ENCODE data around the gene NOTCH2. TPM values are rescaled to one million over a fixed set of nuclear protein-coding genes. Genes with fewer than 3 reads are reported as not detected.

Gene NOTCH2
- total and polyA plus RNA-seq, 2 donors, result 33.9 to 166 TPM

- whole genome bisulfite sequencing, result 54% methylated on average over 4 of the region's 4 CpGs
- DNase-seq (ENCODE audit: extremely low spot score), result peak; percentile 82
- no peak overlapping the region for H3K4me3 ChIP-seq (ENCODE audit: low read depth, low read length)
- H3K4me1 ChIP-seq (ENCODE audit: insufficient read depth), result no peaks in the 10 kb centered on the region
- no peaks in the 10 kb centered on the region for H3K36me3 ChIP-seq (ENCODE audit: insufficient read depth)
- no peak overlapping the region for H3K27ac ChIP-seq (ENCODE audit: low read depth)
Measured at GRCh38 chr1:119873135-119874015, 196.1 kb downstream of the NOTCH2 start.

GRCh38 chr1:119871881-119872280 is 197.6 kb downstream of the NOTCH2 start:
- WGBS, result 88% methylated on average over 4 of the region's 4 CpGs
- H3K4me3 ChIP-seq (ENCODE audit: low read depth, low read length), result no peak overlapping the region
- no peaks in the 10 kb centered on the region for H3K4me1 ChIP-seq (ENCODE audit: insufficient read depth)
- DNase-seq (ENCODE audit: extremely low spot score), result no peak
- H3K27ac ChIP-seq (ENCODE audit: low read depth), result no peak overlapping the region
- H3K36me3 ChIP-seq (ENCODE audit: insufficient read depth), result no peaks in the 10 kb centered on the region

- 66% methylated on average over 20 of the region's 20 CpGs for WGBS
- H3K27ac ChIP-seq (ENCODE audit: low read depth), result no peak overlapping the region
- H3K4me1 ChIP-seq (ENCODE audit: insufficient read depth), result no peaks in the 10 kb centered on the region
- H3K36me3 ChIP-seq (ENCODE audit: insufficient read depth), result no peaks in the 10 kb centered on the region
- DNase-seq (ENCODE audit: extremely low spot score), result peak; percentile 33
- H3K4me3 ChIP-seq (ENCODE audit: low read depth, low read length), result no peak overlapping the region
Measured at GRCh38 chr1:119870917-119871596, 198.4 kb downstream of the NOTCH2 start.

GRCh38 chr1:119869995-119870394 is 199.5 kb downstream of the NOTCH2 start:
- peak; percentile 11 for DNase-seq (ENCODE audit: extremely low spot score)
- Histone ChIP-seq H3K27ac (ENCODE audit: low read depth) (no peak overlapping the region), H3K4me1 (ENCODE audit: insufficient read depth) (no peaks in the 10 kb centered on the region), H3K36me3 (ENCODE audit: insufficient read depth) (no peaks in the 10 kb centered on the region), H3K4me3 (ENCODE audit: low read depth, low read length) (no peak overlapping the region)
- WGBS, result 62% methylated on average over 1 of the region's 1 CpG

GRCh38 chr1:119868176-119868575 is 201.3 kb downstream of the NOTCH2 start:
- no peak for DNase-seq (ENCODE audit: extremely low spot score)
- Histone ChIP-seq H3K36me3 (ENCODE audit: insufficient read depth) (no peaks in the 10 kb centered on the region), H3K4me1 (ENCODE audit: insufficient read depth) (no peaks in the 10 kb centered on the region), H3K27ac (ENCODE audit: low read depth) (no peak overlapping the region), H3K4me3 (ENCODE audit: low read depth, low read length) (no peak overlapping the region)
- WGBS, result 83% methylated on average over 2 of the region's 2 CpGs

- DNase-seq (ENCODE audit: extremely low spot score), result no peak
- 36% methylated on average over 3 of the region's 3 CpGs for WGBS
- Histone ChIP-seq H3K4me1 (ENCODE audit: insufficient read depth) (no peaks in the 10 kb centered on the region), H3K36me3 (ENCODE audit: insufficient read depth) (no peaks in the 10 kb centered on the region), H3K4me3 (ENCODE audit: low read depth, low read length) (no peak overlapping the region), H3K27ac (ENCODE audit: low read depth) (no peak overlapping the region)
Measured at GRCh38 chr1:119866451-119866850, 203.0 kb downstream of the NOTCH2 start.

GRCh38 chr1:119865627-119866026 is 203.8 kb downstream of the NOTCH2 start:
- Histone ChIP-seq H3K4me3 (ENCODE audit: low read depth, low read length) (no peak overlapping the region), H3K4me1 (ENCODE audit: insufficient read depth) (no peaks in the 10 kb centered on the region), H3K36me3 (ENCODE audit: insufficient read depth) (no peaks in the 10 kb centered on the region), H3K27ac (ENCODE audit: low read depth) (no peak overlapping the region)
- no peak for DNase-seq (ENCODE audit: extremely low spot score)
- WGBS, result 32% methylated on average over 4 of the region's 4 CpGs

GRCh38 chr1:119862276-119862675 is 207.2 kb downstream of the NOTCH2 start:
- no peak overlapping the region for H3K4me3 ChIP-seq (ENCODE audit: low read depth, low read length)
- DNase-seq (ENCODE audit: extremely low spot score), result no peak
- no peaks in the 10 kb centered on the region for H3K36me3 ChIP-seq (ENCODE audit: insufficient read depth)
- H3K27ac ChIP-seq (ENCODE audit: low read depth), result no peak overlapping the region
- no peaks in the 10 kb centered on the region for H3K4me1 ChIP-seq (ENCODE audit: insufficient read depth)

Other genes with a start within 250 kb of the NOTCH2 start
- not detected for gene ADAM30, start 173.1 kb downstream of the NOTCH2 start, total RNA-seq
- not detected for gene ADAM30, start 173.1 kb downstream of the NOTCH2 start, polyA plus RNA-seq
- gene SEC22B, start 106.9 kb upstream of the NOTCH2 start, total RNA-seq, result 81.6 TPM
- 18.8 TPM for gene SEC22B, start 106.9 kb upstream of the NOTCH2 start, polyA plus RNA-seq